ENCODE measurements around the gene RASA2.
A peak's percentile ranks its signal among the peaks of the same experiment; 100 is the strongest.
"Not testable (repeated sequence)": the region's sequence is repeated elsewhere in the genome, so short reads cannot be mapped to it uniquely, and the experiment has no call there.

The RASA2 gene

GRCh38 chr3:141493184-141493583 is 6.4 kb downstream of the RASA2 start:
- DNase-seq, result no peak

- not testable (repeated sequence) for DNase-seq
Observed at GRCh38 chr3:141497589-141497988, 10.8 kb downstream of the RASA2 start.

GRCh38 chr3:141498598-141499223 is 11.9 kb downstream of the RASA2 start:
- DNase-seq, result peak in 1 of 56 donors; percentile 25

- DNase-seq, result no peak
Observed at GRCh38 chr3:141499284-141499683, 12.5 kb downstream of the RASA2 start.

GRCh38 chr3:141499965-141500364 is 13.1 kb downstream of the RASA2 start:
- no peak for DNase-seq

GRCh38 chr3:141500397-141500796 is 13.6 kb downstream of the RASA2 start:
- DNase-seq, result no peak

GRCh38 chr3:141505166-141505565 is 18.3 kb downstream of the RASA2 start:
- DNase-seq, result no peak

GRCh38 chr3:141506071-141506470 is 19.2 kb downstream of the RASA2 start:
- DNase-seq, result no peak

GRCh38 chr3:141507392-141508066 is 20.7 kb downstream of the RASA2 start:
- no peak for DNase-seq

- no peak for DNase-seq
Observed at GRCh38 chr3:141508067-141508436, 21.2 kb downstream of the RASA2 start.

- DNase-seq, result no peak
Observed at GRCh38 chr3:141511361-141511760, 24.5 kb downstream of the RASA2 start.

GRCh38 chr3:141514382-141514781 is 27.6 kb downstream of the RASA2 start:
- DNase-seq, result no peak

- DNase-seq, result no peak
Observed at GRCh38 chr3:141519587-141519986, 32.8 kb downstream of the RASA2 start.

GRCh38 chr3:141521781-141522180 is 35.0 kb downstream of the RASA2 start:
- no peak for DNase-seq

GRCh38 chr3:141523615-141524375 is 37.0 kb downstream of the RASA2 start:
- no peak for DNase-seq

- no peak for DNase-seq
Observed at GRCh38 chr3:141524988-141525387, 38.2 kb downstream of the RASA2 start.

GRCh38 chr3:141525814-141526213 is 39.0 kb downstream of the RASA2 start:
- no peak for DNase-seq

GRCh38 chr3:141526709-141527108 is 39.9 kb downstream of the RASA2 start:
- DNase-seq, result no peak

- DNase-seq, result no peak
Observed at GRCh38 chr3:141528800-141529199, 42.0 kb downstream of the RASA2 start.

- DNase-seq, result no peak
Observed at GRCh38 chr3:141529256-141529655, 42.4 kb downstream of the RASA2 start.

GRCh38 chr3:141529717-141530414 is 43.0 kb downstream of the RASA2 start:
- DNase-seq, result no peak

- DNase-seq, result no peak
Observed at GRCh38 chr3:141530415-141530768, 43.6 kb downstream of the RASA2 start.

Data from amygdala (tissue), 56 donors.